GM19452 (cell line): ENCODE measurements around the gene EML5.

Experiments used
- ATAC-seq: cut with Tn5 transposase; IDR thresholded peaks from one replicate; pipeline ENCODE4 v1.9.1; 2021; ENCODE audit not compliant: unreplicated experiment

Gene EML5

GRCh38 chr14:88618476-88618875, 174.3 kb downstream of the EML5 start:
- ATAC-seq = no peak

- ATAC-seq = no peak
Observed at GRCh38 chr14:88617479-88617878, 175.3 kb downstream of the EML5 start.

GRCh38 chr14:88616697-88617096, 176.1 kb downstream of the EML5 start:
- ATAC-seq = no peak

- ATAC-seq = no peak
Observed at GRCh38 chr14:88614218-88614907, 178.4 kb downstream of the EML5 start.

- no peak for ATAC-seq
Observed at GRCh38 chr14:88613552-88614010, 179.2 kb downstream of the EML5 start.

GRCh38 chr14:88612981-88613380, 179.8 kb downstream of the EML5 start:
- no peak for ATAC-seq

- no peak for ATAC-seq
Observed at GRCh38 chr14:88611878-88612277, 180.9 kb downstream of the EML5 start.

GRCh38 chr14:88607829-88608228, 184.9 kb downstream of the EML5 start:
- no peak for ATAC-seq

GRCh38 chr14:88605594-88605993, 187.2 kb downstream of the EML5 start:
- ATAC-seq = no peak

GRCh38 chr14:88604212-88604611, 188.5 kb downstream of the EML5 start:
- no peak for ATAC-seq

GRCh38 chr14:88599761-88600439, 192.9 kb downstream of the EML5 start:
- peak; percentile 90 for ATAC-seq

GRCh38 chr14:88599326-88599725, 193.4 kb downstream of the EML5 start:
- ATAC-seq = peak; percentile 26

- no peak for ATAC-seq
Observed at GRCh38 chr14:88598097-88598675, 194.6 kb downstream of the EML5 start.

- no peak for ATAC-seq
Observed at GRCh38 chr14:88597601-88598000, 195.2 kb downstream of the EML5 start.

GRCh38 chr14:88597038-88597437, 195.7 kb downstream of the EML5 start:
- no peak for ATAC-seq

GRCh38 chr14:88592031-88592430, 200.7 kb downstream of the EML5 start:
- no peak for ATAC-seq

GRCh38 chr14:88590173-88590572, 202.6 kb downstream of the EML5 start:
- no peak for ATAC-seq

GRCh38 chr14:88588081-88588480, 204.7 kb downstream of the EML5 start:
- ATAC-seq = no peak

GRCh38 chr14:88584451-88584850, 208.3 kb downstream of the EML5 start:
- no peak for ATAC-seq

GRCh38 chr14:88576222-88576621, 216.5 kb downstream of the EML5 start:
- no peak for ATAC-seq

- ATAC-seq = no peak
Observed at GRCh38 chr14:88572117-88572516, 220.6 kb downstream of the EML5 start.

- ATAC-seq = no peak
Observed at GRCh38 chr14:88568196-88568595, 224.6 kb downstream of the EML5 start.
